Fibroblast of lung (primary cell): Measurements from ENCODE around the gene DPM1.

Source experiments
- EZH2 ChIP-seq: IDR thresholded peaks from 2 replicates; pipeline ENCODE4 v1.5.1; 2012; ENCODE audit warnings: low read length, control low read depth, mild to moderate bottlenecking; ENCODE audit errors: missing control alignments
- TF ChIP-seq, protein P1 (sequence below), 2 donors: IDR thresholded peaks in 1 of 2; conservative IDR thresholded peaks in 1 of 2; 1 replicate in 1 of 2; 2 replicates in 1 of 2; pipeline ENCODE4 v1.5.1; 2011 to 2012; ENCODE audit warnings: low read length in 2 of 2, control low read depth in 1 of 2, inconsistent platforms in 1 of 2, low read depth in 1 of 2, mild to moderate bottlenecking in 1 of 2

DNA sequence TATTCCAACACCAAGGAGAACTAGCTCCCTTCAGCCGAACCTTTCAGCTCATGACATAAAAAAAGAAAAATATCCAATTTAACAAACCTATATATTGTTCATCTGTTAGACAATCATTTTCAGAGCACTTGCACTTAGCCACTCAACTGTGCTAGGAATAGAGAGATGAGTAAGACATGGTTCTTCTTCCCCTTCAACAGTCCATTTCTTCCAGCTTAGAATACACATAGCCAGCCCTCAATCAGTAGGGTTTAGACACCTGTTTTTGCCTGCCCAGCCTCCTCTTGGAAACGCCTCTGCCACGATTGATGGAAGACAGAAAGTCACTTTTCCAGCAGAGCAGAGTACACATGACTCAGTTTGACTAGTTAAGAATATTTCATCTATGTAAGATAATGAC lies 48.9 kb downstream of the DPM1 start:
- TF ChIP-seq, protein P1, sequence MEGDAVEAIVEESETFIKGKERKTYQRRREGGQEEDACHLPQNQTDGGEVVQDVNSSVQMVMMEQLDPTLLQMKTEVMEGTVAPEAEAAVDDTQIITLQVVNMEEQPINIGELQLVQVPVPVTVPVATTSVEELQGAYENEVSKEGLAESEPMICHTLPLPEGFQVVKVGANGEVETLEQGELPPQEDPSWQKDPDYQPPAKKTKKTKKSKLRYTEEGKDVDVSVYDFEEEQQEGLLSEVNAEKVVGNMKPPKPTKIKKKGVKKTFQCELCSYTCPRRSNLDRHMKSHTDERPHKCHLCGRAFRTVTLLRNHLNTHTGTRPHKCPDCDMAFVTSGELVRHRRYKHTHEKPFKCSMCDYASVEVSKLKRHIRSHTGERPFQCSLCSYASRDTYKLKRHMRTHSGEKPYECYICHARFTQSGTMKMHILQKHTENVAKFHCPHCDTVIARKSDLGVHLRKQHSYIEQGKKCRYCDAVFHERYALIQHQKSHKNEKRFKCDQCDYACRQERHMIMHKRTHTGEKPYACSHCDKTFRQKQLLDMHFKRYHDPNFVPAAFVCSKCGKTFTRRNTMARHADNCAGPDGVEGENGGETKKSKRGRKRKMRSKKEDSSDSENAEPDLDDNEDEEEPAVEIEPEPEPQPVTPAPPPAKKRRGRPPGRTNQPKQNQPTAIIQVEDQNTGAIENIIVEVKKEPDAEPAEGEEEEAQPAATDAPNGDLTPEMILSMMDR (conservative IDR thresholded peaks at IDR 0.05 in 1 of 2, IDR thresholded peaks at IDR 0.05 in 1 of 2; ENCODE audit: low read depth in 1 of 2, low read length in 2 of 2): no peak
- no peak for TF ChIP-seq EZH2
